HepG2 (cell line): ENCODE data around the gene TUBB2B. TPM values are rescaled to one million over a fixed set of nuclear protein-coding genes. Genes with fewer than 3 reads are reported as not detected.

Source experiments
- ARNT2 ChIP-seq: sonication (generic); formaldehyde crosslinking; IDR thresholded peaks from 2 replicates; pipeline ENCODE4 v1.8.0; 2022; ENCODE audit warnings: mild to moderate bottlenecking, low read depth, missing genetic modification reagents, moderate library complexity
- CEBPB ChIP-seq: IDR thresholded peaks from 2 replicates; pipeline ENCODE4 v1.6.1; 2011; ENCODE audit warnings: low read depth, low read length, improper control_type of control experiment, borderline replicate concordance
- ETV5 ChIP-seq: IDR thresholded peaks from 2 replicates; pipeline ENCODE4 v1.6.1; 2018; ENCODE audit warnings: missing biosample characterization, missing genetic modification reagents, inconsistent platforms, borderline replicate concordance
- GLI4 ChIP-seq: sonication (generic); formaldehyde crosslinking; IDR thresholded peaks from 2 replicates; pipeline ENCODE4 v1.5.1; 2020; ENCODE audit warnings: missing genetic modification reagents, mild to moderate bottlenecking, moderate library complexity, borderline replicate concordance
- HNF1A ChIP-seq, 2 experiments: sonication (generic) in 1 of 2; formaldehyde crosslinking in 1 of 2; IDR thresholded peaks; 2 replicates each; pipeline versions ENCODE4 v1.4.0 to v1.6.1; 2016 to 2020; ENCODE audit warnings: borderline replicate concordance in 1 of 2, low read depth in 1 of 2, mild to moderate bottlenecking in 1 of 2, missing genetic modification reagents in 1 of 2
- MED8 ChIP-seq: sonication (generic); formaldehyde crosslinking; IDR thresholded peaks from 2 replicates; pipeline ENCODE4 v1.8.1; 2023; ENCODE audit warnings: mild to moderate bottlenecking, missing genetic modification reagents; ENCODE audit not compliant: insufficient replicate concordance
- MEIS2 ChIP-seq: sonication (generic); formaldehyde crosslinking; IDR thresholded peaks from 2 replicates; pipeline ENCODE4 v1.9.0; 2021; ENCODE audit warnings: mild to moderate bottlenecking, missing genetic modification reagents
- MXD1 ChIP-seq: sonication (generic); formaldehyde crosslinking; IDR thresholded peaks from 2 replicates; pipeline ENCODE4 v1.4.0; 2020; ENCODE audit warnings: mild to moderate bottlenecking, missing genetic modification reagents
- ZFP82 ChIP-seq: sonication (generic); formaldehyde crosslinking; IDR thresholded peaks from 2 replicates; pipeline ENCODE4 v1.5.1; 2020; ENCODE audit warnings: mild to moderate bottlenecking, missing genetic modification reagents, borderline replicate concordance
- ZFP91 ChIP-seq: sonication (generic); formaldehyde crosslinking; IDR thresholded peaks from 2 replicates; pipeline ENCODE4 v1.9.0; 2022; ENCODE audit warnings: missing genetic modification reagents, mild to moderate bottlenecking, borderline replicate concordance
- ZNF251 ChIP-seq: sonication (generic); formaldehyde crosslinking; IDR thresholded peaks from 2 replicates; pipeline ENCODE4 v1.9.0; 2021; ENCODE audit warnings: mild to moderate bottlenecking, missing genetic modification reagents
- ZNF34 ChIP-seq: sonication (generic); formaldehyde crosslinking; IDR thresholded peaks from 2 replicates; pipeline ENCODE4 v1.4.0; 2020; ENCODE audit warnings: mild to moderate bottlenecking, missing genetic modification reagents, borderline replicate concordance
- ZNF691 ChIP-seq: sonication (generic); formaldehyde crosslinking; IDR thresholded peaks from 2 replicates; pipeline ENCODE4 v1.4.0; 2020; ENCODE audit warnings: missing genetic modification reagents, low read depth, mild to moderate bottlenecking, borderline replicate concordance
- ZUFSP ChIP-seq: sonication (generic); formaldehyde crosslinking; IDR thresholded peaks from 2 replicates; pipeline ENCODE4 v1.9.0; 2021; ENCODE audit warnings: missing genetic modification reagents, mild to moderate bottlenecking, borderline replicate concordance
- polyA plus RNA-seq, 8 experiments: library from polyadenylated mRNA; depleted of rRNA in 3 of 8; stranded (reverse) in 7 of 8; unstranded in 1 of 8; fragments of >200 nt; fragmentation: Illumina TruSeq in 4 of 8; extraction: Trizol in 4 of 8; gene quantifications; 2 replicates each; pipeline versions ENCODE4 v1.2.1 to v1.2.3, GENCODE V29; 2011 to 2016; ENCODE audit warnings: low read depth in 4 of 8, missing spikeins in 1 of 8, mixed read lengths in 1 of 8; ENCODE audit not compliant: insufficient read depth in 1 of 8
- total RNA-seq, 5 experiments: library from RNA; depleted of rRNA; stranded (reverse); fragments of >200 nt; fragmentation: Illumina TruSeq; extraction: Trizol; gene quantifications; 2 replicates each; pipeline ENCODE4 v1.2.3, GENCODE V29; 2016; ENCODE audit warnings: low read depth in 1 of 5

The TUBB2B gene
- total and polyA plus RNA-seq, 2 of the 13 experiments (the other 11 are each of a cell fraction or from before 2014, with no cell fraction given) = 10.3 to 23.6 TPM

- TF ChIP-seq ZFP82 (CRISPR knock-in tag) (peak; percentile 53; the same call in 1 of the 2 replicates), ETV5 (CRISPR knock-in tag) (0 out of 2 replicates have a peak, but pooled peaks have one; percentile 18), ARNT2 (peak; percentile 66; the same call in 1 of the 2 replicates), ZNF34 (CRISPR knock-in tag) (0 out of 2 replicates have a peak, but pooled peaks have one; percentile 54), HNF1A (IDR thresholded peaks at IDR 0.05; ENCODE audit: low read depth) (no peak), HNF1A (CRISPR knock-in tag; IDR thresholded peaks at IDR 0.05; ENCODE audit: borderline replicate concordance) (no peak), GLI4 (CRISPR knock-in tag) (0 out of 2 replicates have a peak, but pooled peaks have one; percentile 35), CEBPB (no peak), MEIS2 (0 out of 2 replicates have a peak, but pooled peaks have one; percentile 7), ZUFSP (CRISPR knock-in tag) (no peak), MED8 (peak; percentile 16), MXD1 (CRISPR knock-in tag) (peak; percentile 30; the same call in 1 of the 2 replicates), ZNF691 (CRISPR knock-in tag) (no peak), ZNF251 (no peak), ZFP91 (0 out of 2 replicates have a peak, but pooled peaks have one; percentile 5)
Observed at GRCh38 chr6:3227363-3228045, at the start of gene TUBB2B (continued).
